Thyroid gland (tissue), 4 donors: Measurements from ENCODE around the gene MC4R. TPM values are rescaled to one million over a fixed set of nuclear protein-coding genes. Genes with fewer than 3 reads are reported as not detected.

Experiments
- DNase-seq, 2 donors: peaks; one replicate each; pipeline ENCODE4 v3.0.0-alpha.2; 2019
- H3K27ac ChIP-seq, 3 donors: fragments of 200-600 bp; sonication (generic); 1 replicate in 2 of 3; 2 replicates in 1 of 3; pipeline ENCODE4 v1.5.1; 2016 to 2019; ENCODE audit warnings: mild to moderate bottlenecking in 1 of 3, moderate library complexity in 1 of 3
- H3K27me3 ChIP-seq: fragments of 200-600 bp; sonication (generic); one replicate; pipeline ENCODE4 v1.5.1; 2019
- H3K36me3 ChIP-seq, 2 donors: fragments of 200-600 bp; sonication (generic); one replicate each; pipeline ENCODE4 v1.5.1; 2016 to 2019
- H3K4me1 ChIP-seq, 2 donors: fragments of 200-600 bp; sonication (generic); one replicate each; pipeline ENCODE4 v1.5.1; 2017 to 2019
- H3K4me3 ChIP-seq, 3 donors: fragments of 200-600 bp; sonication (generic); replicated peaks in 1 of 3; 1 replicate in 2 of 3; 2 replicates in 1 of 3; pipeline ENCODE4 v1.5.1; 2016; ENCODE audit warnings: mild to moderate bottlenecking in 1 of 3
- H3K9me3 ChIP-seq: fragments of 200-600 bp; sonication (generic); one replicate; pipeline ENCODE4 v1.5.1; 2017
- POLR2A ChIP-seq, 2 donors: fragments of 450-650 bp; IDR thresholded peaks; one replicate each; pipeline ENCODE4 v1.6.1; 2017; ENCODE audit warnings: antibody characterized with exemption in 2 of 2, mild to moderate bottlenecking in 2 of 2, moderate library complexity in 1 of 2
- WGBS, 2 donors: methylation state at CpG; one replicate each; pipeline ENCODE4 v1.1.5; 2017; 5-methylcytosine and 5-hydroxymethylcytosine counted together
- intact Hi-C: fragments of 100-400 bp; cut with DNase I; formaldehyde crosslinking; loops from one replicate; pipeline ENCODE4 v1.15.1; 2023
- total RNA-seq, 4 donors: library from RNA; depleted of rRNA; stranded (reverse); fragments of >200 nt; gene quantifications; one replicate each; pipeline ENCODE4 v1.2.3, GENCODE V29; 2016
- TF ChIP-seq, protein P1 (sequence below), 6 experiments: fragments of 200-600 bp in 3 of 6; fragments of 450-650 bp in 3 of 6; sonication (generic) in 3 of 6; IDR thresholded peaks; one replicate each; pipeline ENCODE4 v1.5.1; 2016 to 2019; ENCODE audit warnings: antibody characterized with exemption in 6 of 6, mild to moderate bottlenecking in 2 of 6, inconsistent platforms in 1 of 6, moderate library complexity in 1 of 6

Gene MC4R
- total RNA-seq, 4 donors from 2014 or later, result not detected

DNA sequence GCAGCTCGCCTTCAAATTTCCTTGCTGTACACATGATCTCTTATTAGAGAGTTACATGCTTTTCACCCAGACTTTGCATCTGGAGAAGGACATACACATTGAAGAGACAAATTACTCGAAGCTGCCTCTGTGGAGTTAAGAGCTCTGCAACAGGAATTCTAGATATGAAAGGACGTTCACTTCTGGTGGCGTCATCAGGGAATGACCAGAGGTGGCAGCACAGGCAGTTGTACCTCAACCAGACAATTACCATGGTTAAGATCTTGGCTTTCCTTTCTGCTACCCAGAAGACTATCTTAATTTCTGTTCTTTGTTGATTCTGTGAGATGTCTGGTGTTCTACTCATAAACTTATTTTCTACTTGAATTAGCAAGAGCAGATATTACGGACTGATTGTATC, 39.1 kb upstream of the MC4R start:
- no peak for TF ChIP-seq POLR2A (IDR thresholded peaks at IDR 0.05)
- TF ChIP-seq, protein P1, sequence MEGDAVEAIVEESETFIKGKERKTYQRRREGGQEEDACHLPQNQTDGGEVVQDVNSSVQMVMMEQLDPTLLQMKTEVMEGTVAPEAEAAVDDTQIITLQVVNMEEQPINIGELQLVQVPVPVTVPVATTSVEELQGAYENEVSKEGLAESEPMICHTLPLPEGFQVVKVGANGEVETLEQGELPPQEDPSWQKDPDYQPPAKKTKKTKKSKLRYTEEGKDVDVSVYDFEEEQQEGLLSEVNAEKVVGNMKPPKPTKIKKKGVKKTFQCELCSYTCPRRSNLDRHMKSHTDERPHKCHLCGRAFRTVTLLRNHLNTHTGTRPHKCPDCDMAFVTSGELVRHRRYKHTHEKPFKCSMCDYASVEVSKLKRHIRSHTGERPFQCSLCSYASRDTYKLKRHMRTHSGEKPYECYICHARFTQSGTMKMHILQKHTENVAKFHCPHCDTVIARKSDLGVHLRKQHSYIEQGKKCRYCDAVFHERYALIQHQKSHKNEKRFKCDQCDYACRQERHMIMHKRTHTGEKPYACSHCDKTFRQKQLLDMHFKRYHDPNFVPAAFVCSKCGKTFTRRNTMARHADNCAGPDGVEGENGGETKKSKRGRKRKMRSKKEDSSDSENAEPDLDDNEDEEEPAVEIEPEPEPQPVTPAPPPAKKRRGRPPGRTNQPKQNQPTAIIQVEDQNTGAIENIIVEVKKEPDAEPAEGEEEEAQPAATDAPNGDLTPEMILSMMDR (IDR thresholded peaks at IDR 0.05), result no peak
- 74 to 75% methylated on average over 5 of the region's 5 CpGs for WGBS, 2 donors
- Histone ChIP-seq H3K27ac (no peak overlapping the region), H3K4me1 (no peaks in the 10 kb centered on the region), H3K36me3 (no peaks in the 10 kb centered on the region), H3K27me3 (no peaks in the 10 kb centered on the region), H3K4me3 (no peak overlapping the region), H3K9me3 (no peaks in the 10 kb centered on the region)
- DNase-seq, result no peak
- intact Hi-C loops, result no loop called here

DNA sequence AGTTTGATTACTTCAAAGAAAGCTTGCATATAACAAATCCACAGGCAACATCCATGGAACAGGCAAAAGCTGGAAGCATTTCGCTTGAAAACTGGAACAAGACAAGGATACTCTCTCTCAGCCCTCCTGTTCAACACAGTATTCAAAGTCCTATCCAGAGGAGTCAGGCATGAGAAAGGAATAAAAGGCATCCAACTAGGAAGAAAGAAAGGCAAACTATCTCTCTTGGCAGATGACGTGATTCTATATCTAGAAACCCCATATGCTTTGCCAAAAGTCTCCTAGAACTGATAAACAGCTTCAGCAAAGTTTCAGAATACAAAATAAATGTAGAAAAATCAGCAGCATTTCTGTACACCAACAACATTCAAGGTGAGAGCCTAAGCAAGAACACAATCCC, 34.1 kb upstream of the MC4R start:
- H3K9me3 ChIP-seq, result no peaks in the 10 kb centered on the region
- intact Hi-C loops, result no loop called here

DNA sequence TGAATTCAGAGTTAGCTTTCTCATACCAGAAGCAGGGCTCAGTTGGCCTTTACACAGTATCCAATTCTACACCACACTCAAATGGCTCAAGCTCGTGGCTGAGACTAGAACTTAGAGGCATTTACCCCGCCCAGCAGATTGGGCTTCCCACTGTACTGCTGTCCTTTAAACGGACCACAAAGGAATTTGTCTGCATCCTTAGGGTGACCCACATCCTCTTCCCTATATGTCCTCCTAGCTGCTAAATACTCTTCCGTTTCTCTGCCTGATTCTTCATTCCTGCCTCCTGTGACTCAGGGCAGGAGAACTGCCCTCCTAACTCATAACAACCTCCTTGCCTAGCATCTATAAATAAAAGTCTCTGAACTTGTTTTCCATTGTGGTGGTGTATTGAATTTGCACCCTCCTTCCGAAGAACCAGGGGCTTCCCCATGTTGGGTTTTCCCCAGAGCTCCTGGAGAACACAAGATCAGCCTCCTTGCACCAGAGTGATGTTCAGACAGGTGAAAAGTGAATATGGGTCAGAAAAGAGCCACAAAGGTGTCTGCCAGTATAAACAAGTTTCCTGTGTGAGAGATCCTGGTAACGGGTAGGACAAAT, 32.0 kb upstream of the MC4R start:
- H3K27me3 ChIP-seq, result no peaks in the 10 kb centered on the region
- DNase-seq, result no peak
- no peak overlapping the region for H3K4me3 ChIP-seq
- no peak overlapping the region for H3K27ac ChIP-seq
- WGBS, 2 donors, result 80 to 81% methylated on average over 6 of the region's 6 CpGs
- intact Hi-C loops, result no loop called here
- no peak for TF ChIP-seq POLR2A (IDR thresholded peaks at IDR 0.05)
- TF ChIP-seq, protein P1 (IDR thresholded peaks at IDR 0.05), result no peak
- no peaks in the 10 kb centered on the region for H3K9me3 ChIP-seq
- no peaks in the 10 kb centered on the region for H3K36me3 ChIP-seq
- H3K4me1 ChIP-seq, result no peaks in the 10 kb centered on the region

More for the DNA sequence above, 34.1 kb upstream of the MC4R start:
- no peaks in the 10 kb centered on the region for H3K4me1 ChIP-seq
- no peak for DNase-seq
- 71 to 76% methylated on average over 2 of the region's 2 CpGs for WGBS, 2 donors
- TF ChIP-seq, protein P1 (IDR thresholded peaks at IDR 0.05), result no peak
- no peak for TF ChIP-seq POLR2A (IDR thresholded peaks at IDR 0.05)
- no peak overlapping the region for H3K27ac ChIP-seq
- no peaks in the 10 kb centered on the region for H3K27me3 ChIP-seq
- H3K4me3 ChIP-seq, result no peak overlapping the region
- no peaks in the 10 kb centered on the region for H3K36me3 ChIP-seq

DNA sequence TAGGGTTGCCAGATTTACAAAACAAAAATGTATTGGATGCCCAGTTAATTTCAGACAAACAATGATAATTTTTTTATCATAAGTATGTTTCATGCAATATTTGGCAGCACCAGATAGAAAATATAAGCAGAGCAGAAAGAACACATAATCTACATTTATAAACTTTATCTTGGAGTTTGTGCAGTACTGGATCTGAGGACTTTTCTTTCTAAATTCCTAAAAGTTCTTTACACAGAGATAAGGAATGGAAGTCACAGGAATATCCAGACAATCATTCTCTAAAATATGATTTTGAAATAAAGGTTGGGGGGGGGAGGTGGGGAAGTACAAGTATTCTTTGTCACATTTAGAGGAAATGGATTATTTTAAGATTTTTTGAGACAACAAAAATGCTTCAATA, 28.8 kb upstream of the MC4R start:
- intact Hi-C loops, result no loop called here
- Histone ChIP-seq H3K27me3 (no peaks in the 10 kb centered on the region), H3K4me1 (no peaks in the 10 kb centered on the region), H3K27ac (no peak overlapping the region), H3K4me3 (no peak overlapping the region), H3K9me3 (no peaks in the 10 kb centered on the region), H3K36me3 (no peaks in the 10 kb centered on the region)
- no peak for DNase-seq
- TF ChIP-seq, protein P1 (IDR thresholded peaks at IDR 0.05), result no peak
- no peak for TF ChIP-seq POLR2A (IDR thresholded peaks at IDR 0.05)

DNA sequence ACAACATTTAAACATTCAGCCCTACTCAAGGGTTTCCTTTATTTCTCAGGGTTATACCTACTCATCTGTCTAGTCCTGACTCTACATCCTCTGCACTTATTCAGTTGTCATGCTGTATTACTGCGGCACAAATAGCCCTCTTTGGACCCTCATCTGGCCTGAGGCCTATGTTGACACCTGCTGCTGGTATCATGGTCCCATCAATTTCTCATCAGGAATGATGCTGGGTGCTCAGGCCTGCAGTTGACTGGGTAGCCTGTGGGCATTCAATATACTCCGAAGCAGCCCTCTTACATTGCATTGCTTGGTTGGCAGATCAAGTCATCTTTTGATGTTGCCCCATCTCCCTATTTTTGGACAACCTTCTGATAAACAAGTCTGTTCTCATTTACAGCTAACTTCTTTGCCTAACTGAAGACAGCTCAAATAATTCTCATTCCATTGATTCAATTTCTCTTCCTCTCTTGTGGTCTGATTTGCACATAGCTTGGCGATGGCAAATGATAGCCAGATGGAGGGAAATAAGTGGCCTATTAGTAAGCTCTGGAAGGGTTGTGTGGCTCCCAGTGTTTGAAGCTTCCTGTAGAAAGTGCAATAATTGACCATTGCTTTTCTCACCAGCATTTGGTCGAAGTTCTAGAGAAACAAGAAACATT, 19.1 kb upstream of the MC4R start:
- no peak overlapping the region for H3K27ac ChIP-seq
- intact Hi-C loops, result no loop called here
- no peaks in the 10 kb centered on the region for H3K27me3 ChIP-seq
- TF ChIP-seq, protein P1 (IDR thresholded peaks at IDR 0.05), result no peak
- TF ChIP-seq POLR2A (IDR thresholded peaks at IDR 0.05), result no peak
- 89 to 93% methylated on average over 4 of the region's 4 CpGs for WGBS, 2 donors
- no peaks in the 10 kb centered on the region for H3K9me3 ChIP-seq
- H3K4me1 ChIP-seq, result no peaks in the 10 kb centered on the region
- no peak overlapping the region for H3K4me3 ChIP-seq
- no peak for DNase-seq
- H3K36me3 ChIP-seq, result no peaks in the 10 kb centered on the region
